ENCODE data around the gene MS4A6E. TPM values are rescaled to one million over a fixed set of nuclear protein-coding genes. Genes with fewer than 3 reads are reported as not detected.
"Not testable (repeated sequence)": the region's sequence is repeated elsewhere in the genome, so short reads cannot be mapped to it uniquely, and the experiment has no call there.

MS4A6E gene
- polyA plus RNA-seq, 5 donors = not detected

DNA sequence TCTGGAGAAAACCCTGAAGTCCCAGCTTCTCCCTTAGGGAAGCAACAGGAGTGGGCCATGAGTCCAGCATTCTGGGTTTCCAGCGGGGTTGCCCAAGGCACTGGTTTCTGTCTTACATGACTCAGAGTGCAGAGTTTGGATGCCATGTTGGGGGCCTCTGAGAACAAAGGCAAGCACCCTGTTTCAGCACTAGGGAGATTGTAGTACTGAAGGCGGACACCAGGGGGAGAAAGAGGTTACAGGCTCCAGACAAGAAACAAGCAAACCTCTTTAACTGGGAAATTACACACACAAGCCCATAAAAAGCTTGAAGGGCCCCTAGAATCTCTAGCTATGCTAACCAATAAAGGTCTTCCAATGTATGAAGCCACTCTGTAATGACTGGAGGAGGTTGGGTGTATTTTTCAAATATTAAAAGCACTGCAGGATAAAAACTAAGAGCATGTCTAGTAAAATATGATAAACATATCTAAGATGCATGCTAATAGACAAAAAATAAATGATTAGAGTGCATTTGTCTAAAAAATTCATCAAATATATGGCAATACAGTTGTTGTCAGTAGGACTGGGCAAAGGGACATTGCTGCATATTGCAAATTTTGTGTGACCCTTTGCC, 7.1 kb downstream of the MS4A6E start:
- peak; percentile 16 to 23 for DNase-seq

- DNase-seq = no peak
Observed at GRCh38 chr11:60336767-60337391, 9.8 kb downstream of the MS4A6E start.

- no peak for DNase-seq
Observed at GRCh38 chr11:60338053-60338452, 11.0 kb downstream of the MS4A6E start.

- no peak for DNase-seq
Observed at GRCh38 chr11:60339356-60339755, 12.3 kb downstream of the MS4A6E start.

DNA sequence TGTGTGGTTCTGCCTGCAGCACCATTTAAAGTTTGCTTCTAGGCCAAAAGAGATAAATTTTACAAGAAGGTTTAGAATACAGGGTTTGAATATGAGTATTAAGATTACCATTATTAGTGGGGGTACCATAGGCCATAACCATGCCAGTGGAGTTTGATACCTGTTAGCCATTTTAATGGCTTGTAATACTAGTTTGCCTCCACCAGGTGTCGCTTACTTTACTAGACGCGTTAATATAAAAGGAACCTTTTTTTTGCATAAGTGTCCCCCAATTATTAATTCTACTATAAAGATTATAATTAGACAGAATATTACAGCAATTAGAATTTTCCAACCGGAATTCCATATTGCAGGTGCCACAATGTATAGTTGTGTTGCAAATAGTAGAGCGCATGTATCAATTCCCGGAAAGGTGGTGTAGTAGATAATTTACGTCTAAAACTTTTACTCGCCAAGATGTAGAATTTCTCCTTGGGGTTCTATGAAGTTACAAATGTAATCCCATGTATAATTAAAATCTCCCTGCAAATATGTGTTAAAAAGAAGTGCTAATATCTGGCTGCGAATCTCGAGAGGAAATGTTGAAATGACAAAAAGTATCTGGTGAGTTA, 16.1 kb downstream of the MS4A6E start:
- no peak for DNase-seq

DNA sequence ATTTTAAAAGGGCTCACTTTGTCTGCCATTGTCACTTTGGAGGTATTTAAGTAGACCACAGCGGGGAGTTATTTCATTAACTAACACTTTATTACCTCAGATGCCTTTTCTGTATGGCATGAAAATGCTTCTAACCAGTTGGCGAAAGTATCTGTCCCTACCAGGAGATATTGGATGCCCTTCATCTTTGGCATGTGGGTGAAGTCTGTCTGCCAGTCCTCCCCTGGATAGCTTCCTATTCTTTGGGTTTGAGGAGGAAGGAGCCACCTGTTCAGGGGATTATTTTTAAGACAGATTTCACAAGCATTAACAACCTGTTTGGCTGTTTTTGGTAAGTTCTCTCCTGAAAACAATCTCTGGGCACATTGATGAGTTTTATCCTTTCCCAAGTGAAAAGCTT, 17.1 kb downstream of the MS4A6E start:
- no peak for DNase-seq

DNA sequence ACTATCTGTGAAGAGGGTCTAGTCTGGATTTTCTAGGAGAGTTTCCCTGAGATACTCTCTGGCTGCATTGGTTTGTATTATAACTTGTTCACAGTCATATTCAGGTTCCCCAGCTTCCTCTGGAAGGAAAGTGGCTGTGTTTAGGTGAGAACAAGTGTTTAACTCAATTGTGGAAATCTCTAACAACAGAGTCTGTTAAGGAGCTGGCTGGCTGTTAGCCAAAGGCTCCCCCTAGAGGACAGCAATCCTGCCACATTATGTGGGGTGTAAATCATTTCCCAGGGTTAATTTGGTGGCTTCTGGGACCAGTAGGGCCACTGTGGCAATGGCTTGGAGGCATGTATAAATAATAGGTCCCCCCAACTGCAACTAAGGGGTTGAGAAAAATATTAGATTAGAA, 18.4 kb downstream of the MS4A6E start:
- DNase-seq = no peak

DNA sequence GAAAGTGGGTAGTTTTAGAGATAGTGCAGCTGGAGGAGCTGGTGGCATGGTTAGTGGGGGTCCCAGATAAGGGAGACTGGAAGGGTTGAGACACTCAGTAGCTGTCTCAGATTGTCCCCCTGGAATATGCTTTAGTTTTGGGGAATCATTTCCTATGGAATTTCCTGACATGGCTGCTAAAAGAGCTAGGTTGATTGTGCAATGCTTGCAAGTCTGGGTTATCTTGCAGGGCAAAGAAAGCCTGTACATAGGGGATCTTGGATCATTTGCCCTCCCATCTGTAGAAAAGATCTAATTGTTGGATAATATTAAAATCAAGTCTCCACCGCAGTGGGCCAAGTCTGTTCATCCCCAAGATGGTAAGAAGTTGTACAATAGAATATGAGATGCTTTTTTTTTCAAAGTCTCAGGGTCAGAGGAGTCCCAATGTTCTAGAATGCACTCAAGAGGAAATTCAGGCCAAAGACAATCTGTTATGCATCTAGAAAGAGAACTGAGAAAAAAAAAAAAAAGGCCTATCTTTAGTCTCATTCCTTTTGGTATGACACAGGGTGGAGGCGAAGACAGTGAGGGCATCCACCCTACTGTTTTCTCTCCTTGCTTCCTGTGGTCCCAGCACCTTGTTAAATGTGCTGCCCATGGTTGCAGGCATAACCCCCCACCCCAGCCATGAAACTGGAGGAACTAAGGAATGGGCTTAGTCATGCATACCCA, 20.2 kb downstream of the MS4A6E start:
- DNase-seq = no peak

GRCh38 chr11:60348116-60348515, 21.1 kb downstream of the MS4A6E start:
- DNase-seq = no peak

- DNase-seq = no peak
Observed at GRCh38 chr11:60349990-60350389, 22.9 kb downstream of the MS4A6E start.

DNA sequence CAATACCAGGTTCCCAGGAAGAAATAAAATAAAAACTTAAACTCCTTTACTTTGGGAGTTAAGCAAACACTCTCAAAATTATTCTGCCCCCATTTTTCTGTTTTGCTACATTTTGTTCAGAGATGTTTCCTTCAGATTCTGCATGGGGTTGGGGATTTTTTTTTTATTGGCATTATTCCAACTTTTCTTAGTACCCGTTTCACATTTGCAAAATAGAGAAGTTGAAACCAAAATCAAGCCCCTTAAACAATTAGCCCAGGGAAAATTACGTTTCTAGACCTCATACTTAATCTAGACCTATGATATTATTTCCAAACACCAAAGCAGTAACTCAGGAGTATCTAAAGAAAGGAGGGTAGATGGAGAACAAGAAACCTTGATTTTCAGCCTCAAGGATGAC, 30.7 kb downstream of the MS4A6E start:
- no peak for DNase-seq

DNA sequence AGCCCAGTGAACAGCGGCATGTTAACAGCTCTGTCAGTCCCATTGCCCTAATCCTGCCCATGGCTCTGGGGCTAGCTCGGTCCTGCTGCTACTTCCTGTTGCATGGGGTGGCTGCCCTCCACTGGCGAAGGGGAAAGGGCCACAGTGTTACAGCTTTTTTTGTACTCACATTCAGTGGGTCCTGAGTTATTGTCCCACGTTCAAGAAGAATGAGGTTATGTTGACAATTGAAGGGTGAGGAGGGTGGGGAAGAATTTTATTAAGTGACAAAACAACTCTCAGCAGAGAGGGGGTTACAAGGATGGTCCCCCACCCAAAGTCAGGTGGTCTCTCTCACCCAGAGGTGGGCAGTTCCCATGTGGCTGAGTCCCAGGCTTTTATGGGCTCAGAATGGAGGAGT, 33.6 kb downstream of the MS4A6E start:
- DNase-seq = no peak

DNA sequence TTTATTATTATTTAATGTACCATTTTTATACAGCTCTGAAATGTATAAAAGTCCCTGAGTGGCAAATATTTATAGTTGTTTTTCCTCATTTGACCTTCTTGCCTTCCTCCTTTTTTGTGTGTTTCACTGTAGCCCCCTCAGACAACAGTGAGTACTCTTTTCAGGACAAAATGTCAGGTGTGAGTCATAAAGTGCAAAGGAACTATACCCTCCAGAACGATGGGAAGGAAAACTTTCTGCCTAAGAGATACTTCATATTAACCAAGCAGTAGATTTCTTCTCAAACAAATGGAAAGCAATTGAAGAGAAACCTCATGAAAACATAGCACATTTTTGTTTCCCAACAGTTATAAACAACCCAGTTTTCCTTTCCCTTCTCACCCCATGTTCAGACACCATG, 35.2 kb downstream of the MS4A6E start:
- no peak for DNase-seq

GRCh38 chr11:60363542-60364470, 36.8 kb downstream of the MS4A6E start:
- DNase-seq = peak; percentile 33 to 61

DNA sequence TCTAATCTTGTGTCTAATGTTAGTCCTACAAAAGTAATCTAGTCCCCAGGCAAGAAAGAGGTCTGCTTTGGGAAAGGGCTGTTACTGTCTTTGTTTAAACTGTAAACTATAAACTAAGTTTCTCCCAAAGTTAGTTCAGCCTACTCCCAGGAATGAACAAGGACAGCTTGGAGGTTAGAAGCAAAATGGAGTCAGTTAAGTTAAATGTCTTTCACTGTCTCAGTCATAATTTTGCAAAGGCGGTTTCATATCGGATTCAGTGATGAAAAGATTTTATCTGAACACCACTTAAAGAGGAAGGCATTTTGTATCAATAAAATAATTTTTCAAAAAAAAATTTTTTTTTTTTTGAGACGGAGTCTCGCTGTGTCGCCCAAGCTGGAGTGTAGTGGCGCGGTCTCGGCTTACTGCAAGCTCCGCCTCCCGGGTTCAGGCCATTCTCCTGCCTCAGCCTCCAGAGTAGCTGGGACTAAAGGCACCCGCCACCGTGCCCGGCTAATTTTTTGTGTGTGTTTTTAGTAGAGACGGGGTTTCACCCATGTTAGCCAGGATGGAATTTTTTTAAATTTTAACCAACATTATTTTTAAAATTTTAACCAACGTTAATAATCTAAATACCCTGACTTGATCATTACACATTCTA, 39.3 kb downstream of the MS4A6E start:
- not testable (repeated sequence) for DNase-seq

DNA sequence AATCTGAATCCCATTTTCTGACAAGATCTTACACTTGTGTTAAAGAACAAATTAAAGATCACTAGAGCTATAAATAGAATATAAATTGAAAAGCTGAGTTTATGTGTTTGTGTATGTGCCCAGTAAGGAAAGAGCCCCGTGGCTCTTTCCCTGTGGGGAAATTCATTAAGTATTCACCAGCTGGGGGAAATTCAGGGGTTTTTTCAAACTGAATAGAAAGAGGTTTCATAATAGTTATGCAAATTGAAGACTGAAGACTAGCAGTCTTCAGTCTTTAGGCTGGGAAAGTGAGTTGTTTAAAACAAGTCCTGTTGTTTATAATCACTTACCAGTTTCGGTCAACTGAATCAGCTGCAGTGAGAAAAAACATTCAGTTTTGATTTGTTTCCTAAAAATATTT, 40.0 kb downstream of the MS4A6E start:
- DNase-seq = no peak

GRCh38 chr11:60367896-60368295, 40.8 kb downstream of the MS4A6E start:
- DNase-seq = no peak

GRCh38 chr11:60370252-60370810, 43.3 kb downstream of the MS4A6E start:
- DNase-seq = no peak

GRCh38 chr11:60370811-60371298, 43.8 kb downstream of the MS4A6E start:
- DNase-seq = no peak

DNA sequence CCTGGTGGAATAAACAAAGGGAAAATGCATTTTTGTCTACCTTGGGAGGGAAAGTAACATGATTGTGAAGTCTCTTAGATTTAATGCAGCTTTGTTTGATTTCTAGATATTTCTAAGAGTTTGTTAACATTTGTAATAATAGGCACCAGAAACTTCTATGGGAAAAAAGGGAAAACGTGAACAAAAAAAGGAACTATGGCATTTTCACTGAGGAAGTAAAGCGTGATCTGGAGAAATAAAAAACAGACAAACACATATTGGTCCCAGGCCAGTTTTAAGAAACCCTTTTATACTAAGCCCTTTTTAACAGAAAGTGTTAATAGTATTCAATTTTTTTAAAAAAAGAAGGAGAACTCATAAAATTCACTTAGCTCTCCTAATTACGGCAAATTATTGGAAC, 44.3 kb downstream of the MS4A6E start:
- DNase-seq = no peak

- no peak for DNase-seq
Observed at GRCh38 chr11:60371854-60372253, 44.8 kb downstream of the MS4A6E start.
